ENCODE data around the gene PCSK2.

GRCh38 chr20:17317341-17317740 lies 90.5 kb downstream of the PCSK2 start:
- no peak for TF ChIP-seq POLR2A (IDR thresholded peaks at IDR 0.05; ENCODE audit: low read length)
- no peak for TF ChIP-seq GATA1 (IDR thresholded peaks at IDR 0.05; ENCODE audit: low read depth, low read length)

Measured in erythroblast (primary cell).